LNCaP clone FGC (cell line): ENCODE data around the gene GRN.
"Not testable (repeated sequence)": the region's sequence is repeated elsewhere in the genome, so short reads cannot be mapped to it uniquely, and the experiment has no call there.

Source experiments
- DNase-seq: peaks from one replicate; pipeline ENCODE4 v3.0.0-alpha.2; 2011; ENCODE audit warnings: low read depth
- H3K4me3 ChIP-seq: 2 replicates; pipeline ENCODE4 v1.5.1; 2011; ENCODE audit warnings: mild to moderate bottlenecking, low read depth, low read length, control low read depth
- CTCF ChIP-seq: IDR thresholded peaks from 2 replicates; pipeline ENCODE4 v1.5.1; 2012; ENCODE audit warnings: mild to moderate bottlenecking; ENCODE audit not compliant: control insufficient read depth, insufficient read depth; ENCODE audit errors: extremely low read depth

Gene GRN

GRCh38 chr17:44362949-44363612 lies 18.0 kb downstream of the GRN start:
- DNase-seq: no peak
- TF ChIP-seq CTCF: no peak
- peak overlapping the region; percentile 59 for H3K4me3 ChIP-seq

DNA sequence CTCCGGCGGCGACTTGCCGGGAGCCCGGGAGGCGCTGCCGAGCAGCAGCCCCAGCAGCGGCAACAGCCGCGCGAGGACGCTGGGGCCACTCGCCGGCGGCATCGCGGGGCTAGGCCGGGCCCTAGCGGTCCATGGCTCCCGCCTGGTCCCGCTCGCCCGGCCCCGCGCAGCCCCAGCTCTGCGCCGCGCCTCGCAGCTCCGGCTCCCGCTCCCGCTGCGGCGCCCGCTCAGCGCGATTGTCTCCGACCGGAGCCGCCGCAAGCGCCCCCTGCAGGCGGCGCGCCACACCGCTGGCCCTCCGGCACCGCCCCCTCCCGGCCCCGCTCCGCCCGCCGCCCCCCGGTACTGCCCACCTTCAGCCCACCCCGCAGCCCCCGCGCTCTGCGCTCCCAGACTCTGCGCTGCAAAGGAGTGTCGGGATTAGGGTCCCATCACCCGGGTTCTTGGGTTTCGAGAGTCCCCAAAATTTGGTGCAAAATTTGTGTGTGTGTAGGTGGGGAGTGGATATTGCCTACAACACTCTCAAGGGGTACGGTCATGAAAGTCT lies 18.6 kb downstream of the GRN start, which contains the start of gene FAM171A2:
TSS of gene FAM171A2 (minus strand) at position 241 of the 547 bp plus-strand sequence. CDS start at position 102, 139 bp downstream.
- DNase-seq: no peak
- H3K4me3 ChIP-seq: peak within 1 kb of the TSS; percentile 59
- peak; percentile 67 for TF ChIP-seq CTCF

DNA sequence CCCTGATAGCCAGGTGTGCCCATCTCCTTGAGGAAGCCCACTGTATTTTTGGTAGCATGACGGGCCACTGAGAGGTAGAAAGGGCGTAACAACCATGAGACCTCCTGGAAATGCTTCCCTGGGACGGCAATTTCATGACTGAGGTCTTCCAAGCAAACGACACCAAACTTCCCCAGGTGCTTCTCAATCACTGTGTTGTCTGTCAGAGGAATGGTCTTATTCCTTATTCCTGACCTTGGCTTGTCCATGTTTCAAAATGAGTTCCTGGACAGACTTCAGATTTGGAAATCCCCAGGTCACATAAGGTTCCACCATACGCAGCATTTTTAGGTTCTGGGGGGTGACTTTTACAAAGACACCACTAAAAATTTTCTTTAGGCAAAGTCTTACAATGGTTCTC lies 19.9 kb downstream of the GRN start:
- not testable (repeated sequence) for H3K4me3 ChIP-seq, DNase-seq

- DNase-seq: no peak
- TF ChIP-seq CTCF: no peak
These were observed 22.3 kb downstream of the GRN start for GRCh38 chr17:44367231-44367979.

DNA sequence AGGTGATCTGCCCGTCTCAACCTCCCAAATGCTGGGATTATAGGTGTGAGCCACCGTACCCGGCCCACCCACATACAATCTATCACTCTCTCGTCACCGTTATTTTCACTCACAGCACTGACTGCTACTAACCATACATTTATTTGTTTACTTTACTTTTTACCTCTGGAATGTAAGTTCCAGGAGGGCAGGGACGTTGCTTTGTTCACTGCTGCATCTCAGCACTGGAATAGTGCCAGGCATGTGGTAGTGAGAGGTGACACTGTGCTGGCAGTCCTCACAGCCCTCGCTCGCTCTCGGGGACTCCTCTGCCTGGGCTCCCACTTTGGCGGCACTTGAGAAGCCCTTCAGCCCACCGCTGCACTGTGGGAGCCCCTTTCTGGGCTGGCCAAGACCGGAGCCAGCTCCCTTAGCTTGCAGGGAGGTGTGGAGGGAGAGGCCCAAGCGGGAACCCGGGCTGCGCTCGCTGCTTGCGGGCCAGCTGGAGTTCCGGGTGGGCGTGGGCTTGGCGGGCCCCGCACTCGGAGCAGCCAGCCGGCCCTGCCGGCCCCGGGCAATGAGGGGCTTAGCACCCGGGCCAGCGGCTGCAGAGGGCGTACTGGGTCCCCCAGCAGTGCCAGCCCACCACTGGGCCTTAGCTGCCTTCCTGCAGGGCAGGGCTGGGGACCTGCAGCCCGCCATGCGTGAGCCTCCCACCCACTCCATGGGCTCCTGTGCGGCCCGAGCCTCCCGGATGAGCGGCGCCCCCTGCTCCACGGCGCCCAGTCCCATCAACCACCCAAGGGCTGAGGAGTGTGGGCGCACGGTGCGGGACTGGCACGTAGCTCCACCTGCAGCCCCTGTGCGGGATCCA lies 23.5 kb downstream of the GRN start:
- not testable (repeated sequence) for DNase-seq, H3K4me3 ChIP-seq

More at GRCh38 chr17:44367231-44367979, 22.3 kb downstream of the GRN start:
- no peak overlapping the region for H3K4me3 ChIP-seq

GRCh38 chr17:44369414-44370023 lies 24.4 kb downstream of the GRN start:
- not testable (repeated sequence) for DNase-seq, H3K4me3 ChIP-seq

DNA sequence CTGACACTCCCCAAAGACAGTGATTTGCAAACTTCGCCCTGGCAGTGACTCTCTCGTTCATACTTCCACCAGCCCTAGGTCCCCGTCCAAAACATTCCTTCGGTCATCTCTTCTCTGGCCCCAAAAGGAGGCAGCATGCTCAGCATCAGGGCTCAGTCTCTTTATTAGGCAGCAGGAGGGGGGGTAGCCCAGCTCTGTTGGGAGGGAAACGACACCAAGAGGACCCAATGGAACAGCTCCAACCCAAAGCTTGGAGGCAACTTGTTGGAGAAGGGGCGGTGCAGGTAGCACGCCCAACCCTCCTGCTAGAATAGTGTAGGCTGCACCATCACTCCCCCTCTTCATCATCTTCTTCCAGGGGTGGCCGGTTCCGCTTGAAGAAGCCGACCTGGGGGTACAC lies 26.9 kb downstream of the GRN start:
- DNase-seq: no peak
- TF ChIP-seq CTCF: no peak
- no peak overlapping the region for H3K4me3 ChIP-seq
